ENCODE data around the gene ATP12A.

ATP12A gene

GRCh38 chr13:24738366-24738847 is 58.2 kb downstream of the ATP12A start:
- DNase-seq: no peak

GRCh38 chr13:24740014-24740890 is 60.0 kb downstream of the ATP12A start:
- DNase-seq: no peak

GRCh38 chr13:24741016-24741662 is 60.9 kb downstream of the ATP12A start:
- no peak for DNase-seq

GRCh38 chr13:24741791-24742190 is 61.6 kb downstream of the ATP12A start:
- no peak for DNase-seq

- DNase-seq: no peak
Measured at GRCh38 chr13:24742294-24742693, 62.1 kb downstream of the ATP12A start.

DNA sequence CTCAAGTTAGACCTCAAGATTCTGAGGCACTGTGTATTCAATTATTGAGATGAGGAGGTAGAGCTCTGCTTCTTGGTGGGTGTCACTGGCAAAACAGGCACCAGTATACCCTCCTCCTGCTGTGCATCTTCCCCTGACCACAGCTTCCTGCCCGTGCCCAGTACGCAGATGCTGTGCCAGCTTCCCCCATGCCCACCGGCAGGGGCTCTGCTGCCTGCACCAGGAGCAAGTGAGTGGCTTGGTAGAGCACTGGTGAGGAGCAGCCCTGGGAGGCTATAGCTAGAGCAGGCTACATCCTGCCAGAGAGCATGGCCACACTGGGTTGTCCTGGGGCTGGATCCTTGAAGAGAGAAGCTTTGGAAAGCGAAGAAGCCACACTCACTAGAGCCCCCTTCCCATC is 62.8 kb downstream of the ATP12A start:
- no peak for DNase-seq

- no peak for DNase-seq
Measured at GRCh38 chr13:24744247-24744646, 64.0 kb downstream of the ATP12A start.

DNA sequence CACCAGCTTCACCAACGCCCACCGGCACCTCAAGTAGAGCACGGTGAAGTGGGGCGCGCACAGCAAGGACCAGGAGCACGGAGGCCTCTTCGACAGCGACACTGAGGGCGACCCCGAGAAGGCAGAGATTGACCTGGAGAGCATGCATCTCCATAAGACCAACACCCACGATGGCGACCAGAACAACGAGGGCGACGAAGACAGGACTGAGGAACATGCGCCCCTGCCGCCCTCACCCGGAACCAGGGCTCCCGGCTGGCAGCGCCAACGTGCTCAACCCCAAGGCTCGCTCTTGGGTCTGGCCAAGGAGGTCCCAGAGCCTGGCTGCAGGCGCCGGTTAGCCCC is 65.3 kb downstream of the ATP12A start:
- DNase-seq: no peak

- DNase-seq: no peak
Measured at GRCh38 chr13:24745861-24746617, 65.8 kb downstream of the ATP12A start.

- DNase-seq: no peak
Measured at GRCh38 chr13:24746618-24747247, 66.5 kb downstream of the ATP12A start.

DNA sequence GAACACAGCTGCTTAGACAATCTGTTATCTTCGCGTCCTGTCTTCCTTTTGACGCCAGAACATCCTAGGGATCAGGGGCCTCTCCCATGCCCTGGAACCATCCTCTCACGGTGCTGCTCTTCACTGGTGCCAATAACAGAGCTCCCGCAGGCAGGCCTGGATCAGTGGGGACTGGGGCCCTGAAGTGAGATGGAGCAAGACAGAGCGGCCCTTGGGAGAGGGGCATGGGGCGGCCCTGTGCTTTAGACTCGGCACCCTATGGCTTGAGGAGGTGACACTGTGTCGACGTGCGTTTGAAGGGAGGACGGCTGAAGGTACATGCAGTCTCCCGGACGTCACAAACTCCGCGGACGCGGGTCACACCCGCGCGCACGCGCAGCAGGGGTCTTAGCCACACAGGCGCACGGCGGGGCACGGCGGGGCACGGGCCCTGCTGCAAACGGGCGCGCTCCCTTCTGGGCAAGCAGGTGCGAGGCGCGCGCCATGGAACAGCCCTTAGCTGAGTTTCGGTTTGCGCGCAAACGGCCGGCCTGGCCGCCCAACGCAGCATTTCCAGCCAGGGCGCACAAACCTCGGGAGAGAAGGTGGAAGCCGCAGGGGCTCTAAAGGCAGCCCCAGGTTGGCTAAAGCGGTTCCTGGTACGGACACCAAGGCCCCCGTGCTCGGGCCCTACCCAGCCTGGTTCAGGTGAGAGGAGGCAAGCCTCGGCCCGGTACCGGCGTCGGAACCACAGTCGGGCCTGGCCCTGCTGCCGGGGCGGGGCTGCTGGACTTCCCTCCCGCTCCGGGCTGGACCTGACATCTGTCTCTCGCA is 67.2 kb downstream of the ATP12A start:
- DNase-seq: no peak

- no peak for DNase-seq
Measured at GRCh38 chr13:24748061-24748400, 67.8 kb downstream of the ATP12A start.

DNA sequence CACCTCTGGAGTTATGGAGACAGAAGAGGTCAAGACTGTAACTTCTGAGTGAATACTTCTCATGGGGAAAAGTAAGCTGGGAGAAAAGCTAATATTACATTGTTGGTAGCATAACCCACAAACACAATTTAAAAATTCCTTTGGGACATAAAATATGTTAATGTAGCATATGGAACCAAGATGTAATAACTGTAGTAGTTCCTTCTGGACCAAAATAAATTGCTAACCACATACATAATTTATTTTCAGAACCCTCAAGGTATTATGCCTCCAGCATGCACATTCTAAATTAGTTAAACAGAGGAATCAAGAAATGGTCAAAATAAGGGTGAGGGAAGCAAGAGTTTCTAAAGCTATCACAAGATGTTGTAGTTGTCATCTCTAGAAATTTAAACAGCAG is 79.0 kb downstream of the ATP12A start:
- no peak for DNase-seq

Measured in kidney glomerular epithelial cell (primary cell).